WTC11 (cell line): ENCODE measurements around the gene KANK4. TPM values are rescaled to one million over a fixed set of nuclear protein-coding genes. Genes with fewer than 3 reads are reported as not detected.

ENCODE experiments used
- ATAC-seq: fragments of 200-7000 bp; cut with Tn5 transposase; 2 replicates; pipeline ENCODE4 v1.10.0; 2021; ENCODE audit warnings: mild to moderate bottlenecking, moderate library complexity
- CTCF ChIA-PET: fragments of 300-600 bp; sonication (Branson Sonifier 250); formaldehyde crosslinking; loops from one replicate; lab custom pipeline; 2021; ENCODE audit warnings: antibody characterized with exemption; lab: Charles Lee
- POLR2A ChIA-PET: fragments of 350-600 bp; sonication (Branson Sonifier 250); formaldehyde crosslinking; loops from one replicate; lab custom pipeline; 2021; ENCODE audit warnings: antibody characterized with exemption; lab: Charles Lee
- DNase-seq: peaks from one replicate; pipeline ENCODE4 v3.0.0; 2021; ENCODE audit warnings: low spot score
- H3K27ac Mint-ChIP-seq: 2 replicates; pipeline ENCODE4 v1.8.0; 2021; ENCODE audit warnings: mixed read lengths
- H3K27me3 Mint-ChIP-seq: 2 replicates; pipeline ENCODE4 v1.8.0; 2021; ENCODE audit warnings: low read depth, mild to moderate bottlenecking, moderate library complexity, mixed read lengths
- H3K36me3 Mint-ChIP-seq: 2 replicates; pipeline ENCODE4 v1.8.0; 2021; ENCODE audit warnings: mixed read lengths
- H3K4me1 Mint-ChIP-seq: 2 replicates; pipeline ENCODE4 v1.8.0; 2022; ENCODE audit warnings: mixed read lengths
- H3K4me3 Mint-ChIP-seq: 2 replicates; pipeline ENCODE4 v1.8.0; 2021; ENCODE audit warnings: mild to moderate bottlenecking, moderate library complexity, mixed read lengths
- H3K9me3 Mint-ChIP-seq: 2 replicates; pipeline ENCODE4 v1.8.0; 2021; ENCODE audit warnings: mixed read lengths
- CREB1 ChIP-seq: sonication (generic); formaldehyde crosslinking; IDR thresholded peaks from 2 replicates; pipeline ENCODE4 v1.8.0; 2023; ENCODE audit warnings: mild to moderate bottlenecking, missing genetic modification reagents
- EMX1 ChIP-seq: fragments of 250-450 bp; sonication (Bioruptor Pico); IDR thresholded peaks from 2 replicates; pipeline ENCODE4 v1.8.0; 2021; ENCODE audit warnings: mild to moderate bottlenecking
- GABPB1 ChIP-seq: sonication (generic); formaldehyde crosslinking; IDR thresholded peaks from 2 replicates; pipeline ENCODE4 v1.8.1; 2023; ENCODE audit warnings: mild to moderate bottlenecking, missing genetic modification reagents
- KAT7 ChIP-seq: sonication (generic); formaldehyde crosslinking; IDR thresholded peaks from 2 replicates; pipeline ENCODE4 v1.8.1; 2023; ENCODE audit warnings: missing genetic modification reagents, mild to moderate bottlenecking, borderline replicate concordance
- MYBL2 ChIP-seq: sonication (generic); formaldehyde crosslinking; IDR thresholded peaks from 2 replicates; pipeline ENCODE4 v1.8.1; 2023; ENCODE audit warnings: mild to moderate bottlenecking, moderate library complexity, missing genetic modification reagents
- NFATC4 ChIP-seq: fragments of 250-450 bp; sonication (Bioruptor Pico); IDR thresholded peaks from 2 replicates; pipeline ENCODE4 v1.9.0; 2021; ENCODE audit warnings: mild to moderate bottlenecking
- NFE2L1 ChIP-seq: sonication (generic); formaldehyde crosslinking; IDR thresholded peaks from 2 replicates; pipeline ENCODE4 v1.8.1; 2023; ENCODE audit warnings: missing genetic modification reagents
- NR1H2 ChIP-seq: sonication (generic); formaldehyde crosslinking; IDR thresholded peaks from 2 replicates; pipeline ENCODE4 v1.9.0; 2021; ENCODE audit warnings: mild to moderate bottlenecking, moderate library complexity, missing genetic modification reagents
- PRRX2 ChIP-seq: fragments of 250-450 bp; sonication (Bioruptor Pico); IDR thresholded peaks from 2 replicates; pipeline ENCODE4 v1.8.0; 2021; ENCODE audit warnings: mild to moderate bottlenecking
- RELA ChIP-seq: sonication (generic); formaldehyde crosslinking; IDR thresholded peaks from 2 replicates; pipeline ENCODE4 v1.8.1; 2022; ENCODE audit warnings: missing genetic modification reagents, mild to moderate bottlenecking, borderline replicate concordance
- RORB ChIP-seq: fragments of 250-450 bp; sonication (Bioruptor Pico); IDR thresholded peaks from 2 replicates; pipeline ENCODE4 v1.9.0; 2021; ENCODE audit warnings: mild to moderate bottlenecking
- ZNF232 ChIP-seq: sonication (generic); formaldehyde crosslinking; IDR thresholded peaks from 2 replicates; pipeline ENCODE4 v1.8.0; 2022; ENCODE audit warnings: mild to moderate bottlenecking, missing genetic modification reagents
- ZNF416 ChIP-seq: fragments of 250-450 bp; sonication (Bioruptor Pico); IDR thresholded peaks from 2 replicates; pipeline ENCODE4 v1.9.0; 2021; ENCODE audit warnings: mild to moderate bottlenecking, inconsistent platforms
- ZNF671 ChIP-seq: fragments of 250-450 bp; sonication (Bioruptor Pico); IDR thresholded peaks from 2 replicates; pipeline ENCODE4 v1.8.0; 2021; ENCODE audit warnings: mild to moderate bottlenecking
- total RNA-seq: library from RNA; stranded (reverse); gene quantifications from 3 replicates; pipeline ENCODE4 v1.2.3, GENCODE V29; 2021
- TF ChIP-seq, protein P1 (sequence below): fragments of 250-450 bp; sonication (Bioruptor Pico); conservative IDR thresholded peaks from 2 replicates; pipeline ENCODE4 v1.9.0; 2021; ENCODE audit warnings: mild to moderate bottlenecking
- TF ChIP-seq, protein P2 (sequence below): fragments of 250-450 bp; sonication (Bioruptor Pico); IDR thresholded peaks from 2 replicates; pipeline ENCODE4 v1.8.0; 2021; ENCODE audit warnings: mild to moderate bottlenecking
- TF ChIP-seq, protein P3 (sequence below): sonication (generic); formaldehyde crosslinking; IDR thresholded peaks from 2 replicates; pipeline ENCODE4 v1.8.1; 2023; ENCODE audit warnings: mild to moderate bottlenecking, missing genetic modification reagents, moderate library complexity
- TF ChIP-seq, protein P4 (sequence below): sonication (generic); formaldehyde crosslinking; IDR thresholded peaks from 2 replicates; pipeline ENCODE4 v1.8.1; 2023; ENCODE audit warnings: mild to moderate bottlenecking, missing genetic modification reagents
- TF ChIP-seq, protein P5 (sequence below): fragments of 250-450 bp; sonication (Bioruptor Pico); IDR thresholded peaks from 2 replicates; pipeline ENCODE4 v1.9.0; 2021; ENCODE audit warnings: mild to moderate bottlenecking
- TF ChIP-seq, protein P6 (sequence below): sonication (generic); formaldehyde crosslinking; IDR thresholded peaks from 2 replicates; pipeline ENCODE4 v1.8.1; 2023; ENCODE audit warnings: mild to moderate bottlenecking, missing genetic modification reagents, moderate library complexity
- TF ChIP-seq, protein P7 (sequence below): fragments of 200-600 bp; IDR thresholded peaks from 2 replicates; pipeline ENCODE4 v1.8.0; 2022; ENCODE audit warnings: antibody characterized with exemption
- TF ChIP-seq, protein P8 (sequence below): sonication (generic); formaldehyde crosslinking; IDR thresholded peaks from 2 replicates; pipeline ENCODE4 v1.8.1; 2023; ENCODE audit warnings: mild to moderate bottlenecking, missing genetic modification reagents, borderline replicate concordance

Gene KANK4
- total RNA-seq, 1 experiment from 2014 or later: 0.35 TPM

DNA sequence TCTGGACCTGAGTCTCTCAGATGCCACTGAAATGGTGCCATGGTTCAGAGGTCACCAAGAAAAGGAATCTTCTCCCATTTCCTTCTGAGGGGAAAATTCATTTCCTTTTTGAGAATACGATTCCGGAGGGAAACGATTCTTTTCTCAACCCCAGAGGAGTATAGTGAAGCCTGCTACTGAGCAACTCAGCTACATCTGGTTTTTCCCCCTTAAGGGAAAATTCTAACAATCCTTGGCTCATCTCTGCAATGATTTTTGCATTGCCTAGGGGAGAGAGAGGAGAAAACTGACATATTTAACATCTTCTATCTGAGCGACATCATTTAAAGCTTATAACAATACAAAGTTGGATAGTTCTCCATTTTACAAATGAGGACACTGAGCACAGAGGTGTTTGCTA, 22.4 kb upstream of the KANK4 start:
- POLR2A ChIA-PET: no interaction called here
- CTCF ChIA-PET: no interaction called here
- H3K9me3 Mint-ChIP-seq: no peaks in the 10 kb centered on the region
- no peak overlapping the region for H3K4me3 Mint-ChIP-seq
- DNase-seq: no peak
- H3K4me1 Mint-ChIP-seq: peaks cover 13% of the 10 kb centered on the region
- H3K27ac Mint-ChIP-seq: no peak overlapping the region
- peaks cover 3% of the 10 kb centered on the region; the same call in 1 of the 2 replicates for H3K27me3 Mint-ChIP-seq
- H3K36me3 Mint-ChIP-seq: no peaks in the 10 kb centered on the region
- ATAC-seq: no peak
- TF ChIP-seq ZNF232 (CRISPR knock-in tag): no peak
- no peak for TF ChIP-seq GABPB1 (CRISPR knock-in tag)
- TF ChIP-seq, protein P1, sequence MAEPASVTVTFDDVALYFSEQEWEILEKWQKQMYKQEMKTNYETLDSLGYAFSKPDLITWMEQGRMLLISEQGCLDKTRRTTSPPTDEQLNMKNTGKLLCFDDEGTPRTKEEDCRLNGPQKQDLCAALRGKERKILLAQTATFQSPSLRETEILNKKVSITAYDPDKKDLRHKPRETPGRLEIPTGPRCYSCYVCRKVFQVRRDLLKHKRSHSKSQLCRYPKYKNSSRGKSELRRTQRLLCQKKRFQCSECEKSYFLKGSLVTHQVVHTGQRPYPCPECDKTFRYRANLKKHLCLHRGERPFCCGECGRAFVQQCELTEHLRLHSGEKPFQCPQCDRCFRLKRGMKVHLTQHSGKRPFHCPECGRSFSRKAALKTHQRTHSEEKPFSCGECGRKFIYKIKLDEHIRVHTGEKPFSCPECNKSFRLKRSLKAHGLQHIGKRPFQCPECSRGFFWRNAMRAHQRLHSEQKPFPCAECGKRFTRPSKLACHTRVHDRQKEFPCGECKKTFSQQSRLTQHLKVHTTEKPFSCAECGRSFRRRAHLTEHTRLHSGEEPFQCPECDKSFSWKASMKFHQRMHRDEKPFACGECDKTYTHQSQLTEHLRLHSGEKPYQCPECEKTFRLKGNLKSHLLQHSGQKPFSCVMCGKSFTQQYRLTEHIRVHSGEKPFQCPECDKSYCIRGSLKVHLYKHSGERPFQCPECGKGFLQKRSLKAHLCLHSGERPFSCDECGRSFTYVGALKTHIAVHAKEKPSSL (CRISPR knock-in tag): no peak
- TF ChIP-seq, protein P2, sequence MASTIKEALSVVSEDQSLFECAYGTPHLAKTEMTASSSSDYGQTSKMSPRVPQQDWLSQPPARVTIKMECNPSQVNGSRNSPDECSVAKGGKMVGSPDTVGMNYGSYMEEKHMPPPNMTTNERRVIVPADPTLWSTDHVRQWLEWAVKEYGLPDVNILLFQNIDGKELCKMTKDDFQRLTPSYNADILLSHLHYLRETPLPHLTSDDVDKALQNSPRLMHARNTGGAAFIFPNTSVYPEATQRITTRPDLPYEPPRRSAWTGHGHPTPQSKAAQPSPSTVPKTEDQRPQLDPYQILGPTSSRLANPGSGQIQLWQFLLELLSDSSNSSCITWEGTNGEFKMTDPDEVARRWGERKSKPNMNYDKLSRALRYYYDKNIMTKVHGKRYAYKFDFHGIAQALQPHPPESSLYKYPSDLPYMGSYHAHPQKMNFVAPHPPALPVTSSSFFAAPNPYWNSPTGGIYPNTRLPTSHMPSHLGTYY: no peak
- TF ChIP-seq RELA: no peak
- TF ChIP-seq, protein P3, sequence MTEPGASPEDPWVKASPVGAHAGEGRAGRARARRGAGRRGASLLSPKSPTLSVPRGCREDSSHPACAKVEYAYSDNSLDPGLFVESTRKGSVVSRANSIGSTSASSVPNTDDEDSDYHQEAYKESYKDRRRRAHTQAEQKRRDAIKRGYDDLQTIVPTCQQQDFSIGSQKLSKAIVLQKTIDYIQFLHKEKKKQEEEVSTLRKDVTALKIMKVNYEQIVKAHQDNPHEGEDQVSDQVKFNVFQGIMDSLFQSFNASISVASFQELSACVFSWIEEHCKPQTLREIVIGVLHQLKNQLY: no peak
- TF ChIP-seq, protein P4, sequence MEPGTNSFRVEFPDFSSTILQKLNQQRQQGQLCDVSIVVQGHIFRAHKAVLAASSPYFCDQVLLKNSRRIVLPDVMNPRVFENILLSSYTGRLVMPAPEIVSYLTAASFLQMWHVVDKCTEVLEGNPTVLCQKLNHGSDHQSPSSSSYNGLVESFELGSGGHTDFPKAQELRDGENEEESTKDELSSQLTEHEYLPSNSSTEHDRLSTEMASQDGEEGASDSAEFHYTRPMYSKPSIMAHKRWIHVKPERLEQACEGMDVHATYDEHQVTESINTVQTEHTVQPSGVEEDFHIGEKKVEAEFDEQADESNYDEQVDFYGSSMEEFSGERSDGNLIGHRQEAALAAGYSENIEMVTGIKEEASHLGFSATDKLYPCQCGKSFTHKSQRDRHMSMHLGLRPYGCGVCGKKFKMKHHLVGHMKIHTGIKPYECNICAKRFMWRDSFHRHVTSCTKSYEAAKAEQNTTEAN (CRISPR knock-in tag): no peak
- TF ChIP-seq MYBL2 (CRISPR knock-in tag): no peak
- TF ChIP-seq, protein P5, sequence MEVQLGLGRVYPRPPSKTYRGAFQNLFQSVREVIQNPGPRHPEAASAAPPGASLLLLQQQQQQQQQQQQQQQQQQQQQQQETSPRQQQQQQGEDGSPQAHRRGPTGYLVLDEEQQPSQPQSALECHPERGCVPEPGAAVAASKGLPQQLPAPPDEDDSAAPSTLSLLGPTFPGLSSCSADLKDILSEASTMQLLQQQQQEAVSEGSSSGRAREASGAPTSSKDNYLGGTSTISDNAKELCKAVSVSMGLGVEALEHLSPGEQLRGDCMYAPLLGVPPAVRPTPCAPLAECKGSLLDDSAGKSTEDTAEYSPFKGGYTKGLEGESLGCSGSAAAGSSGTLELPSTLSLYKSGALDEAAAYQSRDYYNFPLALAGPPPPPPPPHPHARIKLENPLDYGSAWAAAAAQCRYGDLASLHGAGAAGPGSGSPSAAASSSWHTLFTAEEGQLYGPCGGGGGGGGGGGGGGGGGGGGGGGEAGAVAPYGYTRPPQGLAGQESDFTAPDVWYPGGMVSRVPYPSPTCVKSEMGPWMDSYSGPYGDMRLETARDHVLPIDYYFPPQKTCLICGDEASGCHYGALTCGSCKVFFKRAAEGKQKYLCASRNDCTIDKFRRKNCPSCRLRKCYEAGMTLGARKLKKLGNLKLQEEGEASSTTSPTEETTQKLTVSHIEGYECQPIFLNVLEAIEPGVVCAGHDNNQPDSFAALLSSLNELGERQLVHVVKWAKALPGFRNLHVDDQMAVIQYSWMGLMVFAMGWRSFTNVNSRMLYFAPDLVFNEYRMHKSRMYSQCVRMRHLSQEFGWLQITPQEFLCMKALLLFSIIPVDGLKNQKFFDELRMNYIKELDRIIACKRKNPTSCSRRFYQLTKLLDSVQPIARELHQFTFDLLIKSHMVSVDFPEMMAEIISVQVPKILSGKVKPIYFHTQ: no peak
- no peak for TF ChIP-seq PRRX2
- no peak for TF ChIP-seq NFE2L1 (CRISPR knock-in tag)
- no peak for TF ChIP-seq NFATC4 (CRISPR knock-in tag)
- TF ChIP-seq ZNF671 (CRISPR knock-in tag): no peak
- TF ChIP-seq, protein P6, sequence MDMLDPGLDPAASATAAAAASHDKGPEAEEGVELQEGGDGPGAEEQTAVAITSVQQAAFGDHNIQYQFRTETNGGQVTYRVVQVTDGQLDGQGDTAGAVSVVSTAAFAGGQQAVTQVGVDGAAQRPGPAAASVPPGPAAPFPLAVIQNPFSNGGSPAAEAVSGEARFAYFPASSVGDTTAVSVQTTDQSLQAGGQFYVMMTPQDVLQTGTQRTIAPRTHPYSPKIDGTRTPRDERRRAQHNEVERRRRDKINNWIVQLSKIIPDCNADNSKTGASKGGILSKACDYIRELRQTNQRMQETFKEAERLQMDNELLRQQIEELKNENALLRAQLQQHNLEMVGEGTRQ: no peak
- no peak for TF ChIP-seq CREB1 (CRISPR knock-in tag)

DNA sequence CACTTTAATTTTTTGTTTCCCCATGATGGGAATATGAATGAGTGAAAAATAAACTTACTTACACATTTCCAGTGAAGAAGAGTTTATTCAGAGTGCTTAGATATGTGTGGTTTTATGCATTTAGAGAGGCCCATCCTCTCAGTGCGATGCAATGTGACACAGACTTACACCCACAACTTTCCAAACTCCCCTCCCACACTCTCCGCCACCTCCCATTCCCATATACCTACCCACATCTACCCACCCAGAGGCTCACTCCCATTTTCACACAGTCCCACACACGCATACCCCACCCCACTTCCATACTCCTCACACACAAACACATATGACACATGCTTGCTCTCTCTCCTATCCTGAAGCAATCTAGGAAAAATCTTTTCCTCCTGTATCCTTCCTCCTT, 21.9 kb upstream of the KANK4 start:
- no peak overlapping the region for H3K27ac Mint-ChIP-seq
- peaks cover 16% of the 10 kb centered on the region for H3K4me1 Mint-ChIP-seq
- peaks cover 3% of the 10 kb centered on the region for H3K27me3 Mint-ChIP-seq
- H3K9me3 Mint-ChIP-seq: no peaks in the 10 kb centered on the region
- no peak overlapping the region for H3K4me3 Mint-ChIP-seq
- POLR2A ChIA-PET: no interaction called here
- no peak for DNase-seq
- no peak for ATAC-seq
- H3K36me3 Mint-ChIP-seq: no peaks in the 10 kb centered on the region
- CTCF ChIA-PET: no interaction called here
- TF ChIP-seq KAT7 (no peak), RORB (no peak), CREB1 (CRISPR knock-in tag) (no peak), GABPB1 (CRISPR knock-in tag) (no peak), EMX1 (no peak), ZNF416 (no peak), NR1H2 (CRISPR knock-in tag) (no peak)
- TF ChIP-seq, protein P7, sequence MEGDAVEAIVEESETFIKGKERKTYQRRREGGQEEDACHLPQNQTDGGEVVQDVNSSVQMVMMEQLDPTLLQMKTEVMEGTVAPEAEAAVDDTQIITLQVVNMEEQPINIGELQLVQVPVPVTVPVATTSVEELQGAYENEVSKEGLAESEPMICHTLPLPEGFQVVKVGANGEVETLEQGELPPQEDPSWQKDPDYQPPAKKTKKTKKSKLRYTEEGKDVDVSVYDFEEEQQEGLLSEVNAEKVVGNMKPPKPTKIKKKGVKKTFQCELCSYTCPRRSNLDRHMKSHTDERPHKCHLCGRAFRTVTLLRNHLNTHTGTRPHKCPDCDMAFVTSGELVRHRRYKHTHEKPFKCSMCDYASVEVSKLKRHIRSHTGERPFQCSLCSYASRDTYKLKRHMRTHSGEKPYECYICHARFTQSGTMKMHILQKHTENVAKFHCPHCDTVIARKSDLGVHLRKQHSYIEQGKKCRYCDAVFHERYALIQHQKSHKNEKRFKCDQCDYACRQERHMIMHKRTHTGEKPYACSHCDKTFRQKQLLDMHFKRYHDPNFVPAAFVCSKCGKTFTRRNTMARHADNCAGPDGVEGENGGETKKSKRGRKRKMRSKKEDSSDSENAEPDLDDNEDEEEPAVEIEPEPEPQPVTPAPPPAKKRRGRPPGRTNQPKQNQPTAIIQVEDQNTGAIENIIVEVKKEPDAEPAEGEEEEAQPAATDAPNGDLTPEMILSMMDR: no peak
- TF ChIP-seq, protein P8, sequence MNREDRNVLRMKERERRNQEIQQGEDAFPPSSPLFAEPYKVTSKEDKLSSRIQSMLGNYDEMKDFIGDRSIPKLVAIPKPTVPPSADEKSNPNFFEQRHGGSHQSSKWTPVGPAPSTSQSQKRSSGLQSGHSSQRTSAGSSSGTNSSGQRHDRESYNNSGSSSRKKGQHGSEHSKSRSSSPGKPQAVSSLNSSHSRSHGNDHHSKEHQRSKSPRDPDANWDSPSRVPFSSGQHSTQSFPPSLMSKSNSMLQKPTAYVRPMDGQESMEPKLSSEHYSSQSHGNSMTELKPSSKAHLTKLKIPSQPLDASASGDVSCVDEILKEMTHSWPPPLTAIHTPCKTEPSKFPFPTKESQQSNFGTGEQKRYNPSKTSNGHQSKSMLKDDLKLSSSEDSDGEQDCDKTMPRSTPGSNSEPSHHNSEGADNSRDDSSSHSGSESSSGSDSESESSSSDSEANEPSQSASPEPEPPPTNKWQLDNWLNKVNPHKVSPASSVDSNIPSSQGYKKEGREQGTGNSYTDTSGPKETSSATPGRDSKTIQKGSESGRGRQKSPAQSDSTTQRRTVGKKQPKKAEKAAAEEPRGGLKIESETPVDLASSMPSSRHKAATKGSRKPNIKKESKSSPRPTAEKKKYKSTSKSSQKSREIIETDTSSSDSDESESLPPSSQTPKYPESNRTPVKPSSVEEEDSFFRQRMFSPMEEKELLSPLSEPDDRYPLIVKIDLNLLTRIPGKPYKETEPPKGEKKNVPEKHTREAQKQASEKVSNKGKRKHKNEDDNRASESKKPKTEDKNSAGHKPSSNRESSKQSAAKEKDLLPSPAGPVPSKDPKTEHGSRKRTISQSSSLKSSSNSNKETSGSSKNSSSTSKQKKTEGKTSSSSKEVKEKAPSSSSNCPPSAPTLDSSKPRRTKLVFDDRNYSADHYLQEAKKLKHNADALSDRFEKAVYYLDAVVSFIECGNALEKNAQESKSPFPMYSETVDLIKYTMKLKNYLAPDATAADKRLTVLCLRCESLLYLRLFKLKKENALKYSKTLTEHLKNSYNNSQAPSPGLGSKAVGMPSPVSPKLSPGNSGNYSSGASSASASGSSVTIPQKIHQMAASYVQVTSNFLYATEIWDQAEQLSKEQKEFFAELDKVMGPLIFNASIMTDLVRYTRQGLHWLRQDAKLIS (CRISPR knock-in tag): no peak
